K562 (cell line): ENCODE data around the gene TBC1D12. TPM values are rescaled to one million over a fixed set of nuclear protein-coding genes. Genes with fewer than 3 reads are reported as not detected.
A peak's percentile ranks its signal among the peaks of the same experiment; 100 is the strongest.

Experiments
- ATAC-seq: fragments of 200-7000 bp; cut with Tn5 transposase; 3 replicates; pipeline ENCODE4 v1.9.1; 2020; ENCODE audit warnings: moderate library complexity
- BruUV-seq: library from RNA; stranded (reverse); fragments of 400-500 nt; replicated peaks from 2 replicates; lab custom pipeline; 2021; lab: Mats Ljungman, UMichigan
- CTCF ChIA-PET: fragments of 300-600 bp; formaldehyde crosslinking; extraction: SDS; loops from one replicate; lab custom pipeline; 2021; ENCODE audit warnings: low intra/inter-chr PET ratio; lab: Yijun Ruan, JAX
- POLR2A ChIA-PET: fragments of 300-600, 350-650 bp; sonication (Branson Sonifier 250); formaldehyde crosslinking; extraction: SDS; loops from one replicate; lab custom pipeline; 2021; ENCODE audit warnings: antibody characterized with exemption, inconsistent platforms; lab: Yijun Ruan, JAX
- DNase-seq, 4 experiments: peaks; one replicate each; pipeline versions ENCODE4 v3.0.0 to v3.0.0-alpha.2; 2011 to 2018; ENCODE audit warnings: low spot score in 3 of 4, mixed read lengths in 3 of 4; ENCODE audit errors: extremely low read depth in 1 of 4
- FAIRE-seq: peaks from 2 replicates; lab custom pipeline; 2011; peaks lifted over from hg19 to GRCh38; lab: Jason Lieb, UNC
- H2AFZ ChIP-seq: 2 replicates; pipeline ENCODE4 v1.6.0; 2011; ENCODE audit warnings: low read depth, low read length, control low read depth, inconsistent platforms
- H3K27ac ChIP-seq: fragments of 200-600 bp; 3 replicates; pipeline ENCODE4 v1.8.0; 2011; ENCODE audit warnings: low read depth, mild to moderate bottlenecking, control low read depth, inconsistent platforms, low read length, moderate library complexity, mixed read lengths; ENCODE audit errors: extremely low read depth
- H3K27me3 ChIP-seq, 2 experiments: fragments of 300-600 bp in 1 of 2; 2 replicates in 1 of 2; 3 replicates in 1 of 2; pipeline versions ENCODE4 v1.6.0 to v1.8.0; 2011; ENCODE audit warnings: inconsistent platforms in 2 of 2, low read length in 2 of 2, mild to moderate bottlenecking in 1 of 2, mixed read lengths in 1 of 2, moderate library complexity in 1 of 2; ENCODE audit not compliant: control insufficient read depth in 2 of 2, insufficient read depth in 2 of 2
- H3K36me3 ChIP-seq: fragments of 300-600 bp; 3 replicates; pipeline ENCODE4 v1.8.0; 2011; ENCODE audit warnings: mild to moderate bottlenecking, low read length, inconsistent platforms; ENCODE audit not compliant: control insufficient read depth, insufficient read depth
- H3K4me1 ChIP-seq, 2 experiments: fragments of 200-600 bp in 1 of 2; replicated peaks in 1 of 2; 2 replicates in 1 of 2; 3 replicates in 1 of 2; pipeline versions ENCODE4 v1.5.1 to v1.8.0; 2011; ENCODE audit warnings: inconsistent platforms in 2 of 2, low read length in 2 of 2, mild to moderate bottlenecking in 1 of 2, mixed read lengths in 1 of 2, moderate library complexity in 1 of 2; ENCODE audit not compliant: control insufficient read depth in 2 of 2, insufficient read depth in 2 of 2
- H3K4me2 ChIP-seq: 2 replicates; pipeline ENCODE4 v1.6.1; 2011; ENCODE audit warnings: low read length, control low read depth, inconsistent platforms, mixed read lengths; ENCODE audit not compliant: insufficient read depth
- H3K4me3 ChIP-seq: fragments of 200-600 bp; sonication (generic), shearing (Covaris generic); 2 replicates; pipeline ENCODE4 v1.5.1; 2016; ENCODE audit warnings: control low read depth, inconsistent platforms
- H3K79me2 ChIP-seq: fragments of 200-600 bp; 3 replicates; pipeline ENCODE4 v1.8.0; 2011; ENCODE audit warnings: low read length, inconsistent platforms; ENCODE audit not compliant: control insufficient read depth, insufficient read depth
- H3K9ac ChIP-seq, 2 experiments: 2 replicates each; pipeline versions ENCODE4 v1.6.0 to v1.6.1; 2011; ENCODE audit warnings: low read depth in 2 of 2, low read length in 2 of 2, control low read depth in 1 of 2, inconsistent platforms in 1 of 2, mild to moderate bottlenecking in 1 of 2, mixed read lengths in 1 of 2; ENCODE audit not compliant: insufficient read depth in 1 of 2
- H3K9me1 ChIP-seq: one replicate; pipeline ENCODE4 v1.6.0; 2011; ENCODE audit warnings: inconsistent platforms, mild to moderate bottlenecking, low read length, moderate library complexity; ENCODE audit not compliant: control insufficient read depth, insufficient read depth
- H3K9me3 ChIP-seq: replicated peaks from 2 replicates; pipeline ENCODE4 v1.5.1; 2011; ENCODE audit warnings: low read depth, low read length, inconsistent platforms; ENCODE audit not compliant: control insufficient read depth, insufficient read depth
- H4K20me1 ChIP-seq: replicated peaks from 2 replicates; pipeline ENCODE4 v1.6.1; 2011; ENCODE audit warnings: low read length, inconsistent platforms, mixed read lengths; ENCODE audit not compliant: control insufficient read depth, insufficient read depth
- ATF1 ChIP-seq, 2 experiments: fragments of 450-650 bp in 1 of 2; IDR thresholded peaks; 2 replicates each; pipeline ENCODE4 v1.6.1; 2016; ENCODE audit warnings: missing compliant biosample characterization in 1 of 2, missing genetic modification characterization in 1 of 2
- WGBS: fragments of 100-300 bp; shearing (Covaris generic); methylation state at CpG from one replicate; pipeline ENCODE4 v1.1.6; 2016; ENCODE audit warnings: low coverage, mixed read lengths; ENCODE audit not compliant: insufficient coverage; ENCODE audit errors: missing lambda C conversion rate; 5-methylcytosine and 5-hydroxymethylcytosine counted together
- in situ Hi-C: fragments of 300-500 bp; cut with MboI; formaldehyde crosslinking; loops from 4 replicates; pipeline ENCODE4 v1.15.0; 2018; ENCODE audit warnings: inconsistent platforms, mixed read lengths
- intact Hi-C: fragments of 100-400 bp; cut with micrococcal nuclease; formaldehyde crosslinking; loops from 2 replicates; pipeline ENCODE4 v1.14.2; 2022
- polyA plus RNA-seq, 8 experiments: library from polyadenylated mRNA; depleted of rRNA in 4 of 8; stranded (reverse) in 5 of 8; unstranded in 3 of 8; fragments of >200 nt; fragmentation: Nextera tagmentation in 2 of 8; fragmentation: Illumina TruSeq in 1 of 8; extraction: Ambion mirVana in 2 of 8; extraction: Trizol in 1 of 8; gene quantifications; 2 replicates each; pipeline versions ENCODE4 v1.2.1 to v1.2.3, GENCODE V29; 2011 to 2014; ENCODE audit warnings: inconsistent platforms in 1 of 8, missing spikeins in 1 of 8
- total RNA-seq, 7 experiments: library from RNA; depleted of rRNA in 6 of 7; stranded (reverse); fragments of >200 nt in 6 of 7; fragmentation: Illumina TruSeq in 2 of 7; extraction: Trizol in 2 of 7; gene quantifications; 2 replicates each; pipeline versions ENCODE4 v1.2.1 to v1.2.3, GENCODE V29; 2011 to 2021; ENCODE audit warnings: low replicate concordance in 1 of 7
- TF ChIP-seq, protein P1 (sequence below): sonication (generic); formaldehyde crosslinking; IDR thresholded peaks from 2 replicates; pipeline ENCODE4 v1.8.0; 2022; ENCODE audit warnings: mild to moderate bottlenecking, missing genetic modification reagents

TBC1D12 gene
- total and polyA plus RNA-seq, 9 of the 15 experiments (the other 6 are each of a cell fraction or from before 2014, with no cell fraction given), result 2.1 to 6.7 (median 3.9) TPM

DNA sequence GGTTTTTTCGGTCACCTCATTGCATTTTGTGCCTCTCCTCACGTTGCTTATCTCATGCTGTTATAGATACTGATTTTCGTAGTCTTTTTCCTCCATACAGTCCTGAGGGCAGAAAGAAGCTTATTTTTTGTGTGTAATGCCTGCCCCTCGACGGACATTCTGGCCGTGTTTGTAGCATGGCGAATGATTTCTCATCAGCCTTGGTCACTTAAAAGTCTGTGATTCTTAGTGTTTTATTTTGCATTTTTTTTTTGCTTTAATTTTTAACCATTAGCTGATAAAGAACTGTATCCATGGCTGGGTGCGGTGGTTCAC lies 39.1 kb upstream of the TBC1D12 start:
- Histone ChIP-seq H3K4me1 (peaks cover 3 to 5% of the 10 kb centered on the region in 2 experiments; a peak in 4 of 5 replicates), H3K27ac (peak overlapping the region; percentile 21; the same call in 2 of the 3 replicates), H3K9me3 (no peaks in the 10 kb centered on the region), H3K4me3 (peak overlapping the region; percentile 86), H3K79me2 (peaks cover 43% of the 10 kb centered on the region), H3K9ac (peak overlapping the region in 1 of 2 experiments; percentile 79; a peak in 2 of 4 replicates), H3K9me1 (no peaks in the 10 kb centered on the region), H3K27me3 (no peaks in the 10 kb centered on the region), H2AFZ (peak overlapping the region; percentile 87), H4K20me1 (no peaks in the 10 kb centered on the region), H3K36me3 (peaks cover 23% of the 10 kb centered on the region), H3K4me2 (peak overlapping the region; percentile 89)
- ChIA-PET CTCF (no interaction called here), POLR2A (interaction anchor here (1.2 kb wide), 1 partner anchor 11 kb away, joined by 3 read pairs; no protein-coding TSS in a partner anchor)
- ATAC-seq (peak; percentile 15), FAIRE-seq (no peak), DNase-seq (no peak)
- in situ Hi-C loops (no loop called here), intact Hi-C loops (loop anchor here (2.0 to 5.0 kb wide), 2 partner anchors 40 to 79 kb away; partner anchors contain the start of gene TBC1D12)
- TF ChIP-seq ATF1 (CRISPR knock-in tag; IDR thresholded peaks at IDR 0.05) (no peak), ATF1 (tag; IDR thresholded peaks at IDR 0.05) (no peak)
- TF ChIP-seq, protein P1, sequence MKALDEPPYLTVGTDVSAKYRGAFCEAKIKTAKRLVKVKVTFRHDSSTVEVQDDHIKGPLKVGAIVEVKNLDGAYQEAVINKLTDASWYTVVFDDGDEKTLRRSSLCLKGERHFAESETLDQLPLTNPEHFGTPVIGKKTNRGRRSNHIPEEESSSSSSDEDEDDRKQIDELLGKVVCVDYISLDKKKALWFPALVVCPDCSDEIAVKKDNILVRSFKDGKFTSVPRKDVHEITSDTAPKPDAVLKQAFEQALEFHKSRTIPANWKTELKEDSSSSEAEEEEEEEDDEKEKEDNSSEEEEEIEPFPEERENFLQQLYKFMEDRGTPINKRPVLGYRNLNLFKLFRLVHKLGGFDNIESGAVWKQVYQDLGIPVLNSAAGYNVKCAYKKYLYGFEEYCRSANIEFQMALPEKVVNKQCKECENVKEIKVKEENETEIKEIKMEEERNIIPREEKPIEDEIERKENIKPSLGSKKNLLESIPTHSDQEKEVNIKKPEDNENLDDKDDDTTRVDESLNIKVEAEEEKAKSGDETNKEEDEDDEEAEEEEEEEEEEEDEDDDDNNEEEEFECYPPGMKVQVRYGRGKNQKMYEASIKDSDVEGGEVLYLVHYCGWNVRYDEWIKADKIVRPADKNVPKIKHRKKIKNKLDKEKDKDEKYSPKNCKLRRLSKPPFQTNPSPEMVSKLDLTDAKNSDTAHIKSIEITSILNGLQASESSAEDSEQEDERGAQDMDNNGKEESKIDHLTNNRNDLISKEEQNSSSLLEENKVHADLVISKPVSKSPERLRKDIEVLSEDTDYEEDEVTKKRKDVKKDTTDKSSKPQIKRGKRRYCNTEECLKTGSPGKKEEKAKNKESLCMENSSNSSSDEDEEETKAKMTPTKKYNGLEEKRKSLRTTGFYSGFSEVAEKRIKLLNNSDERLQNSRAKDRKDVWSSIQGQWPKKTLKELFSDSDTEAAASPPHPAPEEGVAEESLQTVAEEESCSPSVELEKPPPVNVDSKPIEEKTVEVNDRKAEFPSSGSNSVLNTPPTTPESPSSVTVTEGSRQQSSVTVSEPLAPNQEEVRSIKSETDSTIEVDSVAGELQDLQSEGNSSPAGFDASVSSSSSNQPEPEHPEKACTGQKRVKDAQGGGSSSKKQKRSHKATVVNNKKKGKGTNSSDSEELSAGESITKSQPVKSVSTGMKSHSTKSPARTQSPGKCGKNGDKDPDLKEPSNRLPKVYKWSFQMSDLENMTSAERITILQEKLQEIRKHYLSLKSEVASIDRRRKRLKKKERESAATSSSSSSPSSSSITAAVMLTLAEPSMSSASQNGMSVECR, result 0 out of 2 replicates have a peak, but pooled peaks have one; percentile 1
- WGBS, result 49% methylated on average over 8 of the region's 8 CpGs
- BruUV-seq, result TSS peak; percentile 96
